ENCODE results near the gene AAR2. TPM values are rescaled to one million over a fixed set of nuclear protein-coding genes. Genes with fewer than 3 reads are reported as not detected.

Gene AAR2
- total RNA-seq, 1 donor from 2014 or later: 23.8 TPM

GRCh38 chr20:36284751-36285150 lies 48.5 kb downstream of the AAR2 start:
- Histone ChIP-seq H3K27me3 (no peaks in the 10 kb centered on the region), H3K4me3 (no peak overlapping the region), H3K9me3 (no peaks in the 10 kb centered on the region), H3K27ac (no peak overlapping the region), H3K4me1 (no peaks in the 10 kb centered on the region), H3K36me3 (no peaks in the 10 kb centered on the region)
- intact Hi-C loops (cut with DNase I): no loop called here
- peak in 1 of 2 donors; percentile 31 for DNase-seq (ENCODE audit: extremely low spot score in 2 of 2)
- TF ChIP-seq POLR2AphosphoS5 (IDR thresholded peaks at IDR 0.05; ENCODE audit: insufficient read depth in 1 of 2, low read depth in 1 of 2): no peak
- TF ChIP-seq, protein P1, sequence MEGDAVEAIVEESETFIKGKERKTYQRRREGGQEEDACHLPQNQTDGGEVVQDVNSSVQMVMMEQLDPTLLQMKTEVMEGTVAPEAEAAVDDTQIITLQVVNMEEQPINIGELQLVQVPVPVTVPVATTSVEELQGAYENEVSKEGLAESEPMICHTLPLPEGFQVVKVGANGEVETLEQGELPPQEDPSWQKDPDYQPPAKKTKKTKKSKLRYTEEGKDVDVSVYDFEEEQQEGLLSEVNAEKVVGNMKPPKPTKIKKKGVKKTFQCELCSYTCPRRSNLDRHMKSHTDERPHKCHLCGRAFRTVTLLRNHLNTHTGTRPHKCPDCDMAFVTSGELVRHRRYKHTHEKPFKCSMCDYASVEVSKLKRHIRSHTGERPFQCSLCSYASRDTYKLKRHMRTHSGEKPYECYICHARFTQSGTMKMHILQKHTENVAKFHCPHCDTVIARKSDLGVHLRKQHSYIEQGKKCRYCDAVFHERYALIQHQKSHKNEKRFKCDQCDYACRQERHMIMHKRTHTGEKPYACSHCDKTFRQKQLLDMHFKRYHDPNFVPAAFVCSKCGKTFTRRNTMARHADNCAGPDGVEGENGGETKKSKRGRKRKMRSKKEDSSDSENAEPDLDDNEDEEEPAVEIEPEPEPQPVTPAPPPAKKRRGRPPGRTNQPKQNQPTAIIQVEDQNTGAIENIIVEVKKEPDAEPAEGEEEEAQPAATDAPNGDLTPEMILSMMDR (IDR thresholded peaks at IDR 0.05): no peak

GRCh38 chr20:36285746-36286447 lies 49.6 kb downstream of the AAR2 start:
- no peak for TF ChIP-seq POLR2AphosphoS5 (IDR thresholded peaks at IDR 0.05; ENCODE audit: insufficient read depth in 1 of 2, low read depth in 1 of 2)
- TF ChIP-seq POLR2A (IDR thresholded peaks at IDR 0.05): no peak
- TF ChIP-seq, protein P1 (IDR thresholded peaks at IDR 0.05): no peak
- H3K9me3 ChIP-seq: no peaks in the 10 kb centered on the region
- intact Hi-C loops (cut with DNase I): no loop called here
- H3K4me1 ChIP-seq: no peaks in the 10 kb centered on the region
- H3K36me3 ChIP-seq: no peaks in the 10 kb centered on the region
- no peak overlapping the region for H3K4me3 ChIP-seq
- DNase-seq (ENCODE audit: extremely low spot score in 2 of 2): peak in 1 of 2 donors; percentile 52
- H3K27ac ChIP-seq: no peak overlapping the region
- no peaks in the 10 kb centered on the region for H3K27me3 ChIP-seq

DNA sequence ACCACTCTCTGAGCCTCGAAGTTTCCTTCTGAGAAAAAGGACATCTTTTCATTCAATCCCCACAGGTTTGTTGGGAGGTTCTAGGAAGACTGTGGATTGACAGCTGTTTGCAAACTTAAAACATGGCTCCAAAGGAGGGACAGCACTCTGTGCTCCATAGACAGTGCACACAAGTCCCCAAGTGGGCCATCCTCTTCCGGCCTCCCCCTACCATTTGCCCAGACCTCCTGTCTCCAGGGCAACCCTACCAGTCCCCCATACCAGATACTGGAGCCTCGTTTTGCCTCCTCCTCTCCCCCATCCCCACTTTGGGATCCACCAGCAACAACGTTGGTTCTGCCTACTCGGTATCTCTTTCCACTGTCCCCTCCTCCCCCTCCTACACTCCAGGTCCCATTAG lies 61.4 kb downstream of the AAR2 start:
- no peak for DNase-seq (ENCODE audit: extremely low spot score in 2 of 2)

GRCh38 chr20:36298061-36298460 lies 61.8 kb downstream of the AAR2 start:
- H3K27ac ChIP-seq: no peak overlapping the region
- TF ChIP-seq POLR2AphosphoS5 (IDR thresholded peaks at IDR 0.05; ENCODE audit: insufficient read depth in 1 of 2, low read depth in 1 of 2) (no peak), POLR2A (IDR thresholded peaks at IDR 0.05) (no peak)
- TF ChIP-seq, protein P1 (IDR thresholded peaks at IDR 0.05): no peak
- H3K9me3 ChIP-seq: no peaks in the 10 kb centered on the region
- H3K36me3 ChIP-seq: no peaks in the 10 kb centered on the region
- intact Hi-C loops (cut with DNase I): no loop called here
- H3K4me1 ChIP-seq: no peaks in the 10 kb centered on the region
- no peak overlapping the region for H3K4me3 ChIP-seq
- no peak for DNase-seq (ENCODE audit: extremely low spot score in 2 of 2)
- no peaks in the 10 kb centered on the region for H3K27me3 ChIP-seq

More for the DNA sequence above, 61.4 kb downstream of the AAR2 start:
- no peaks in the 10 kb centered on the region for H3K9me3 ChIP-seq
- no peak overlapping the region for H3K4me3 ChIP-seq
- H3K27me3 ChIP-seq: no peaks in the 10 kb centered on the region
- no peaks in the 10 kb centered on the region for H3K36me3 ChIP-seq
- no peaks in the 10 kb centered on the region for H3K4me1 ChIP-seq
- intact Hi-C loops (cut with DNase I): no loop called here
- TF ChIP-seq POLR2AphosphoS5 (IDR thresholded peaks at IDR 0.05; ENCODE audit: insufficient read depth in 1 of 2, low read depth in 1 of 2) (no peak), POLR2A (IDR thresholded peaks at IDR 0.05) (no peak)
- TF ChIP-seq, protein P1 (IDR thresholded peaks at IDR 0.05): no peak
- no peak overlapping the region for H3K27ac ChIP-seq

DNA sequence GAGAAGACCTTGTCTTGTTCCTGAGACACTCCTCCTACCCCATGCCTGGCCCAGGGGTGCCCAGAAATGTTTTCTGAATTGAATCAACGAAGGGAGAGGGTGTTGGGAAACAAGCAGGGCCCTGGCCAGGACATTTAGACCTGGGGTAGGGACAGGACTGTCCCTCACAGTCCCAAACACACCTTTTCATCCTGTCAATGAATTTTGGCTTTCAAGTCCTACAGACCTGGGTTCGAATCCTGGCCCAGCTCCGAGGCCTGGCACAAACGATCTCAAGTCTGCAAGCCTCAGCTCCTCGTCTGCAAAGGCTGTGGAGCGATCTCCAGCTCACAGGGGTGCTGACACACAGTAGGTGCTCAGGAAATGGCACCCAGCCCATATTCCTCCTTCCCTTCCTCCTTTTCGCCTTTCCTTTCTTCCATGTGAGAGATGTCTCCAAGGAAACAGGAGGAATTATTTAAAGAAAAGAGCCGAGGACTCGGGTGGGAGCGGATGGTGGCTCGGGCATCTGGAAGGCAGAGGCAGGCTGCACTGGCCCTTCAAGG lies 62.6 kb downstream of the AAR2 start:
- no peak overlapping the region for H3K4me3 ChIP-seq
- H3K36me3 ChIP-seq: no peaks in the 10 kb centered on the region
- no peak overlapping the region for H3K27ac ChIP-seq
- no peaks in the 10 kb centered on the region for H3K27me3 ChIP-seq
- no peaks in the 10 kb centered on the region for H3K4me1 ChIP-seq
- no peak for TF ChIP-seq POLR2A (IDR thresholded peaks at IDR 0.05)
- TF ChIP-seq POLR2AphosphoS5 (IDR thresholded peaks at IDR 0.05; ENCODE audit: insufficient read depth in 1 of 2, low read depth in 1 of 2): no peak
- TF ChIP-seq, protein P1 (IDR thresholded peaks at IDR 0.05): no peak
- intact Hi-C loops (cut with DNase I): no loop called here
- no peaks in the 10 kb centered on the region for H3K9me3 ChIP-seq
- peak in 1 of 2 donors; percentile 64 for DNase-seq (ENCODE audit: extremely low spot score in 2 of 2)
